ENCODE results near the gene CCDC85C. TPM values are rescaled to one million over a fixed set of nuclear protein-coding genes. Genes with fewer than 3 reads are reported as not detected.

The CCDC85C gene
- total RNA-seq, 1 experiment from 2014 or later: 42.3 TPM

DNA sequence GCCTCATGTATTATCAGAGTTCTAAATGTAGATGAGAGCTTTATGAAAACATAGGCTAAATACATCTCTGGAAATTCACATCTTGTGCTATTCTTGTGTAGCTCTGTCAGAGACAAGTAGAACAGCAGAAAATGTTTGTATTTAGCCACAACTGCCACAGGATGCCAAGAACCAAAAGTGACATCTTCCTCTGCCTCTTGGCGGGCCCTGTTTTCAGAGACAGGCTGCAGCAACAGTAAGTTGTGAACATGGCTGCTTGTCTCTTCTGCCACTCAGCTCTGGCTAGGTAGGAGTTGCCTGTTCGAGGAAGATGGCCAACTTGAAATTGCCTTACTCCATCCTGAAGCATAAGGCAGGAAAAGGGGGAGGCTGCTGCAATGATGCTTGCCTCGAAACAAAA is 153.7 kb downstream of the CCDC85C start:
- BruUV-seq (replicated peaks): no TSS peak
- H3K9me2 ChIP-seq (ENCODE audit: insufficient read depth): no peaks in the 10 kb centered on the region
- H3K4me3 ChIP-seq (replicated peaks in 1 of 2; ENCODE audit: low read depth in 1 of 2, low read length in 2 of 2): no peak overlapping the region
- no peaks in the 10 kb centered on the region for H3K4me1 ChIP-seq (ENCODE audit: control insufficient read depth in 1 of 2, insufficient read depth in 2 of 2, low read length in 2 of 2)
- no peak for ATAC-seq
- no peak for TF ChIP-seq ZBTB33 (IDR thresholded peaks at IDR 0.05; ENCODE audit: extremely low read depth, insufficient replicate concordance, low read length)
- no peak for TF ChIP-seq EZH2 (IDR thresholded peaks at IDR 0.05)
- TF ChIP-seq ZNF274 (IDR thresholded peaks at IDR 0.05; ENCODE audit: low read depth, low read length): no peak
- TF ChIP-seq ELF1 (IDR thresholded peaks at IDR 0.05; ENCODE audit: borderline replicate concordance, low read depth): no peak
- no peak for TF ChIP-seq FOSL1 (IDR thresholded peaks at IDR 0.05; ENCODE audit: low read depth)
- TF ChIP-seq POLR2AphosphoS5 (IDR thresholded peaks at IDR 0.05; ENCODE audit: low read depth, low read length): no peak
- TF ChIP-seq SRF (IDR thresholded peaks at IDR 0.05; ENCODE audit: low read depth): no peak
- no peak for TF ChIP-seq RAD21 (IDR thresholded peaks at IDR 0.05; ENCODE audit: low read depth)
- TF ChIP-seq EZH2phosphoT487 (IDR thresholded peaks at IDR 0.05; ENCODE audit: borderline replicate concordance): no peak
- DNase-seq (ENCODE audit: low read depth, low spot score): no peak
- H3K27ac ChIP-seq (ENCODE audit: low read depth, low read length): no peak overlapping the region
- H3K9me3 ChIP-seq (ENCODE audit: control insufficient read depth in 1 of 2, insufficient read depth in 1 of 2, low read depth in 1 of 2, low read length in 2 of 2): no peaks in the 10 kb centered on the region
- ChIA-PET CTCF (interaction anchor here (0.6 kb wide), 1 partner anchor 178 kb away, joined by 3 read pairs; the partner anchor contains the start of gene BCL11B), POLR2A (no interaction called here), RAD21 (ENCODE audit: low non-redundant PET in 1 of 2, low total read pairs in 2 of 2, uncharacterized antibody in 2 of 2, unreplicated experiment in 2 of 2) (no interaction called here)
- no peak overlapping the region for H3K4me2 ChIP-seq (ENCODE audit: low read length)
- H4K20me1 ChIP-seq (ENCODE audit: insufficient read depth): no peaks in the 10 kb centered on the region
- no peak overlapping the region for H3K9ac ChIP-seq (ENCODE audit: low read length)
- no peaks in the 10 kb centered on the region for H3K27me3 ChIP-seq (ENCODE audit: insufficient read depth, low read length)
- H3K79me2 ChIP-seq (ENCODE audit: insufficient read depth, low read length): no peaks in the 10 kb centered on the region
- intact Hi-C loops (cut with micrococcal nuclease): no loop called here
- H3K36me3 ChIP-seq (ENCODE audit: control insufficient read depth in 1 of 2, insufficient read depth in 2 of 2, low read length in 2 of 2): no peaks in the 10 kb centered on the region
- no peak overlapping the region for H2AFZ ChIP-seq (ENCODE audit: low read depth, low read length, poor library complexity, severe bottlenecking)

Other genes with a start within 250 kb of the CCDC85C start
- 46.6 TPM for gene SETD3, start 123.3 kb downstream of the CCDC85C start, total RNA-seq (2021; ENCODE audit: unreplicated experiment)
- gene CCNK, start 122.8 kb downstream of the CCDC85C start, total RNA-seq (2021; ENCODE audit: unreplicated experiment): 68.2 TPM
- gene HHIPL1, start 40.9 kb upstream of the CCDC85C start, total RNA-seq (2021; ENCODE audit: unreplicated experiment): not detected
- gene CYP46A1, start 80.1 kb upstream of the CCDC85C start, total RNA-seq (2021; ENCODE audit: unreplicated experiment): 0.76 TPM
- 7.4 TPM for gene EML1, start 189.2 kb upstream of the CCDC85C start, total RNA-seq (2021; ENCODE audit: unreplicated experiment)

Data from HCT116 (cell line).